IMR-90 (cell line): ENCODE data around the gene SRGAP3. TPM values are rescaled to one million over a fixed set of nuclear protein-coding genes. Genes with fewer than 3 reads are reported as not detected.

Experiments used
- ATAC-seq: fragments of 200-7000 bp; cut with Tn5 transposase; 2 replicates; pipeline ENCODE4 v1.9.1; 2020; ENCODE audit warnings: low read depth, mild to moderate bottlenecking, moderate library complexity
- BruUV-seq: library from RNA; stranded (reverse); fragments of 400-500 nt; replicated peaks from 2 replicates; lab custom pipeline; 2021; lab: Mats Ljungman, UMichigan
- CTCF ChIA-PET: fragments of 300-600 bp; formaldehyde crosslinking; extraction: SDS; loops from one replicate; lab custom pipeline; 2021; ENCODE audit warnings: antibody characterized with exemption; lab: Yijun Ruan, JAX
- POLR2A ChIA-PET: fragments of 300-600 bp; sonication (Branson Sonifier 250); formaldehyde crosslinking; loops from one replicate; lab custom pipeline; 2022; ENCODE audit warnings: antibody characterized with exemption; ENCODE audit not compliant: unreplicated experiment; lab: Charles Lee
- DNase-seq: peaks from one replicate; pipeline ENCODE4 v3.0.0; 2013
- H2AFZ ChIP-seq: replicated peaks from 2 replicates; pipeline ENCODE3; 2013; ENCODE audit warnings: low read length, mild to moderate bottlenecking; ENCODE audit not compliant: poor library complexity
- H2AK5ac ChIP-seq: 2 replicates; pipeline ENCODE4 v1.6.1; 2013; ENCODE audit warnings: low read depth, low read length, inconsistent platforms
- H2AK9ac ChIP-seq: replicated peaks from 2 replicates; pipeline ENCODE3; 2013; ENCODE audit warnings: mild to moderate bottlenecking, low read depth, low read length, moderate library complexity; ENCODE audit not compliant: poor library complexity
- H2BK120ac ChIP-seq: 2 replicates; pipeline ENCODE4 v1.6.1; 2013; ENCODE audit warnings: low read depth, low read length, inconsistent platforms
- H2BK15ac ChIP-seq: 3 replicates; pipeline ENCODE4 v1.6.1; 2013; ENCODE audit warnings: low read depth, low read length, inconsistent platforms
- H2BK20ac ChIP-seq: 2 replicates; pipeline ENCODE4 v1.6.1; 2013; ENCODE audit warnings: low read depth, mild to moderate bottlenecking, inconsistent platforms, low read length, moderate library complexity
- H2BK5ac ChIP-seq: 2 replicates; pipeline ENCODE4 v1.6.1; 2013; ENCODE audit warnings: mild to moderate bottlenecking, low read depth, low read length, inconsistent platforms; ENCODE audit not compliant: poor library complexity, severe bottlenecking
- H3K14ac ChIP-seq: replicated peaks from 2 replicates; pipeline ENCODE4 v1.6.1; 2013; ENCODE audit warnings: low read depth, low read length, inconsistent platforms
- H3K18ac ChIP-seq: 2 replicates; pipeline ENCODE4 v1.6.1; 2013; ENCODE audit warnings: low read depth, low read length, control low read depth
- H3K23ac ChIP-seq: 2 replicates; pipeline ENCODE4 v1.6.1; 2013; ENCODE audit warnings: low read depth, low read length, inconsistent platforms
- H3K27ac ChIP-seq: 2 replicates; pipeline ENCODE4 v1.5.1; 2013; ENCODE audit warnings: mild to moderate bottlenecking, control low read depth, low read length; ENCODE audit not compliant: insufficient read depth
- H3K27me3 ChIP-seq: 2 replicates; pipeline ENCODE4 v1.6.1; 2013; ENCODE audit warnings: low read length; ENCODE audit not compliant: control insufficient read depth, insufficient read depth
- H3K36me3 ChIP-seq: 2 replicates; pipeline ENCODE4 v1.6.1; 2013; ENCODE audit warnings: low read length, mixed read lengths; ENCODE audit not compliant: control insufficient read depth, insufficient read depth
- H3K4ac ChIP-seq: 2 replicates; pipeline ENCODE4 v1.6.1; 2013; ENCODE audit warnings: low read depth, low read length, inconsistent platforms
- H3K4me1 ChIP-seq: 2 replicates; pipeline ENCODE4 v1.6.1; 2013; ENCODE audit warnings: low read length, mixed read lengths; ENCODE audit not compliant: control insufficient read depth, insufficient read depth
- H3K4me2 ChIP-seq: 2 replicates; pipeline ENCODE4 v1.6.1; 2013; ENCODE audit warnings: low read depth, mild to moderate bottlenecking, control low read depth, low read length, moderate library complexity
- H3K4me3 ChIP-seq: 2 replicates; pipeline ENCODE4 v1.5.1; 2013; ENCODE audit warnings: low read depth, mild to moderate bottlenecking, control low read depth, low read length, moderate library complexity; ENCODE audit not compliant: insufficient read depth
- H3K56ac ChIP-seq: 2 replicates; pipeline ENCODE4 v1.6.1; 2013; ENCODE audit warnings: low read length, inconsistent platforms; ENCODE audit not compliant: insufficient read depth; ENCODE audit errors: extremely low read depth
- H3K79me1 ChIP-seq, 2 experiments: 2 replicates each; pipeline ENCODE4 v1.6.1; 2013; ENCODE audit warnings: low read length in 2 of 2, inconsistent platforms in 1 of 2, low read depth in 1 of 2
- H3K9ac ChIP-seq: 2 replicates; pipeline ENCODE4 v1.6.1; 2013; ENCODE audit warnings: low read depth, low read length, control low read depth
- H3K9me1 ChIP-seq: 2 replicates; pipeline ENCODE4 v1.6.1; 2013; ENCODE audit warnings: low read length, inconsistent platforms; ENCODE audit not compliant: insufficient read depth
- H3K9me3 ChIP-seq: 2 replicates; pipeline ENCODE4 v1.6.1; 2013; ENCODE audit warnings: low read length; ENCODE audit not compliant: control insufficient read depth, insufficient read depth
- H4K20me1 ChIP-seq: 2 replicates; pipeline ENCODE4 v1.6.1; 2013; ENCODE audit warnings: low read length, inconsistent platforms; ENCODE audit not compliant: insufficient read depth
- H4K5ac ChIP-seq: 2 replicates; pipeline ENCODE4 v1.6.1; 2013; ENCODE audit warnings: mild to moderate bottlenecking, low read depth, low read length, control low read depth
- H4K8ac ChIP-seq, 2 experiments: 2 replicates each; pipeline ENCODE4 v1.6.1; 2013; ENCODE audit warnings: low read depth in 2 of 2, low read length in 2 of 2, control low read depth in 1 of 2, inconsistent platforms in 1 of 2
- H4K91ac ChIP-seq: 2 replicates; pipeline ENCODE4 v1.6.1; 2013; ENCODE audit warnings: low read depth, low read length, inconsistent platforms; ENCODE audit not compliant: insufficient read depth
- CEBPB ChIP-seq: IDR thresholded peaks from 2 replicates; pipeline ENCODE4 v1.6.1; 2012; ENCODE audit warnings: low read depth, low read length, improper control_type of control experiment
- WGBS, 2 experiments: methylation state at CpG; one replicate each; pipeline versions ENCODE4 v1.1.5 to v1.1.7; 2013; ENCODE audit warnings: missing lambda C conversion rate in 2 of 2; ENCODE audit not compliant: insufficient read length in 1 of 2; ENCODE audit errors: extremely low coverage in 2 of 2; 5-methylcytosine and 5-hydroxymethylcytosine counted together
- dilution Hi-C: fragments of 300-500 bp; cut with HindIII; formaldehyde crosslinking; loops from one replicate; pipeline ENCODE4 v1.14.3; 2018; ENCODE audit warnings: low sequenced_read_pairs; ENCODE audit not compliant: unreplicated experiment
- in situ Hi-C: fragments of 300-500 bp; cut with MboI; formaldehyde crosslinking; loops from 3 replicates; pipeline ENCODE4 v1.14.3; 2019; ENCODE audit warnings: low sequenced_read_pairs, inconsistent platforms, mixed read lengths
- intact Hi-C: fragments of 100-400 bp; cut with micrococcal nuclease; formaldehyde crosslinking; loops from 2 replicates; pipeline ENCODE4 v1.10.0; 2022
- polyA plus RNA-seq, 3 experiments: library from polyadenylated mRNA; depleted of rRNA; stranded (reverse); fragments of >200 nt; gene quantifications; 2 replicates each; pipeline ENCODE4 v1.2.3, GENCODE V29; 2012; ENCODE audit warnings: low replicate concordance in 1 of 3
- total RNA-seq: library from RNA; depleted of rRNA; stranded (reverse); fragments of >200 nt; gene quantifications from 2 replicates; pipeline ENCODE4 v1.2.3, GENCODE V29; 2012

SRGAP3 gene
- total and polyA plus RNA-seq, 2 of the 4 experiments (the other 2 are of a cell fraction): 0.68 to 1.4 TPM

DNA sequence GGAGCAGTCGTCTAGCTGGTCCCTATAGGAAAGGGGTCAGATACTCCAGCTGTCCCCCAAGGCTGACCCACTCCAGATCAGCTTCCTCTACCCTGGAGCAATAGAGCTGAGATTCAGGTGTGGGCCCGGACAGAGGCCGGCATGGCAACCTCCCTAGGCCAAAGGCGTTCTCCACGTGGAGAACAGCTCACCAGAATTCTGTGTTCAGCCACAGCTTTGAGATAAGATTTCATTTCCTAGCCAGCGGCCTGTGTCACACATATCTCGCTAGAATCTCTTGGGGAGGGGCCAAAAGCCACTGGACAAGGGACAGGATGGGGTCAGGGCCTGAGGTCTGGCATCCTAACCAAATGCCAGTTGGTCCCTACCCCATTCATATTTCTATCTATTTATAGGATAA, 20.1 kb downstream of the SRGAP3 start:
- peaks cover 6% of the 10 kb centered on the region for H3K27me3 ChIP-seq
- H3K79me1 ChIP-seq: no peaks in the 10 kb centered on the region
- ChIA-PET POLR2A (no interaction called here), CTCF (no interaction called here)
- H3K9me3 ChIP-seq: no peaks in the 10 kb centered on the region
- H3K4me3 ChIP-seq: no peak overlapping the region
- no peaks in the 10 kb centered on the region for H3K9me1 ChIP-seq
- H3K14ac ChIP-seq: no peak overlapping the region
- 100% methylated on average over 1 of the region's 7 CpGs; no CpG with 5 or more reads in 1 of the 2 experiments for WGBS, 2 experiments
- H2BK15ac ChIP-seq: no peak overlapping the region
- H2BK5ac ChIP-seq: no peak overlapping the region
- dilution Hi-C loops (no loop called here), in situ Hi-C loops (no loop called here), intact Hi-C loops (no loop called here)
- H2AK5ac ChIP-seq: no peak overlapping the region
- no peak overlapping the region for H3K4me2 ChIP-seq
- no peaks in the 10 kb centered on the region for H3K4me1 ChIP-seq
- DNase-seq: no peak
- no peak overlapping the region for H4K5ac ChIP-seq
- no peak overlapping the region for H4K8ac ChIP-seq
- no TSS peak for BruUV-seq
- H2BK20ac ChIP-seq: no peak overlapping the region
- H3K56ac ChIP-seq: no peak overlapping the region
- H3K23ac ChIP-seq: no peak overlapping the region
- no peaks in the 10 kb centered on the region for H4K20me1 ChIP-seq
- no peak overlapping the region for H2AFZ ChIP-seq
- H3K9ac ChIP-seq: no peak overlapping the region
- H3K27ac ChIP-seq: no peak overlapping the region
- no peak for TF ChIP-seq CEBPB
- H3K36me3 ChIP-seq: no peaks in the 10 kb centered on the region
- no peak overlapping the region for H2BK120ac ChIP-seq
- H4K91ac ChIP-seq: no peak overlapping the region
- no peak overlapping the region for H3K4ac ChIP-seq
- H3K18ac ChIP-seq: no peak overlapping the region
- no peak overlapping the region for H2AK9ac ChIP-seq
- ATAC-seq: no peak
